HG03139 (cell line): ENCODE results near the gene DNAH14.
A peak's percentile ranks its signal among the peaks of the same experiment; 100 is the strongest.
"Not testable (repeated sequence)": the region's sequence is repeated elsewhere in the genome, so short reads cannot be mapped to it uniquely, and the experiment has no call there.

ENCODE experiments used
- ATAC-seq: cut with Tn5 transposase; IDR thresholded peaks from one replicate; pipeline ENCODE4 v1.9.1; 2021; ENCODE audit not compliant: unreplicated experiment

Gene DNAH14

DNA sequence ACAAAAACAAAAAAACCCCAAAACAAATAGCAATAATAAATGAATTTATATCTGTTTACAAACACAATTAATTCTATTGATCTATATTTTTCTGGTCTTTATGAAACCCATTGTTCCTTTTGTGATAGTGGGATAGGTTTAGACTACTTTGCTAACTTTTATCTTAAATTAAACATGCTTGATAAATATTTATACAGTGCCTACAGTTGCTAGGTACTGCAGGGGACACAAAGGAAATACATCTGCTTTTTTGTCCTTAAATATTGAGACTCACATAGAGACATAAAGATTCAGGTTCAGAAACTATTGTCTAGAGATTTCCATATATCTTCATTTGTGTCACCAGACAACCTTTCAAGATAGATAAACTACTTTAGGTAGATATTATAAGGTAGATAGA, 8.5 kb upstream of the DNAH14 start:
- ATAC-seq = no peak

DNA sequence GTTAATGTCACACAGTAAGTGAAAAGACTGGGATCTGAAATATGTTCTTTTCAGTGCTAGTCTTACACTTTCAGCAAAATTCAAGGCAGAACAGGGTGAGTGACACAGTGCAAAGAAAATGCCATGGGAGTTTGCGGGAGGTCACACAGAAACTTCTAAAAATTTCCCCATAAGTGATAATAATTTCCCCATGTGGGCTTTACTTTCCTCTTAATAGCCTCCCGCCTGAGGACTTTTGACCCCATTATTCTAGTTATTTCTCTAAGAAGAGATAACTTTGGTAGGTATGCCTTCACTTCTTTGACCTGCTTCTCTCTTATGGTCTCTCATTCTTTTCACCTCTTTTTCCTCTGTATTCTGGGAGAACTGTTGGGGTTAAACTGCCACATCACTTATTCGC, 8.1 kb upstream of the DNAH14 start:
- ATAC-seq = no peak

DNA sequence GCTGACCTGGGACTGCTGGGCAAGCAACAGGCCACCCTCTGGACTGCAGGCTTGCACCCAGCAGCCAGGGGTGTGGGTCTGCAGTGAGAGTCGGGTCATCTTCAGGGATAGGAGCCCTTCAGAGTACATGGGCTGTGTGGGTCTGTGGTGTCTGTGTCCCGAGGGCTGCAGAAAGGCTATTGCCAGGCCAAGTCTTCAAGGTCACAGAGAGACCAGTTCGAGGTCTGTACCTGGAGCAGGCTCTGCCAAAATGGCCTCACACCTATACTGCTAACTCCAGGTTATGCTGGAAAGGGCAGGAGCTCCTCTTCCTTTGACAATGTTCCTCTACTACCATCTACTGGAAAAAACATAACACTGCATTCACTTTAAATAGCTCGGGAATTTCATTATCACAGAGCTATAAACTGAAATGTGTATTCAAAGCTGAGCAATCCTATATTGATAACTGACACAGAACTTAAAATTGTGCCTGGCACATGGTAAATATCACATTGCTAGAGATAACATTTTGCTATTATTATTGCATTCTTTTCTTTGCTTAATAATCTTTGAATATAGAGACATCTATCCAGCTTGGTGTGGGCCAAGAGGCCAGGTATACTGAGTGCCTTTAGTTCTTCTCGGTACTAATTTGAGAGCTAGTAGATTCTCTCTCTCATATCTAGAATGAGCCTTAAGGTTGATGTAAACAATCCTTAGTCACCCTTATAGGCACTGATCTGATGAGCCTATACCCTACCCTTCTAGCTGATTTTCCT, 6.9 kb upstream of the DNAH14 start:
- ATAC-seq = peak; percentile 62

DNA sequence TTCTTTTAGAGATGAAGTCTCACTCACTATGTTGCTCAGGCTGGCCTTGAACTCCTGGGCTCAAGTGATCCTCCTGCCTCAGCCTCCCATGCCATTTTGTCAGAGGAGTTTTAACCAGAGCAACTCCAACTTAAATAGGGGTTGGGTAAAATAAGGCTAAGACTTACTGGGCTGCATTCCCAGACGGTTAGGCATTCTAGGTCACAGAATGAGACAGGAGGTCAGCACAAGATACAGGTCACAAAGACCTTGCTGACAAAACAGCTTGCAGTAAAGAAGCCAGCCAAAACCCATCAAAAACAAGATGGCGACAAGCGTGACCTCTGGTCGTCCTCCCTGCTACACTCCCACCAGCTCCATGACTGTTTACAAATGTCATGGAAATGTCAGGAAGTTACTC, 5.7 kb upstream of the DNAH14 start:
- ATAC-seq = no peak

DNA sequence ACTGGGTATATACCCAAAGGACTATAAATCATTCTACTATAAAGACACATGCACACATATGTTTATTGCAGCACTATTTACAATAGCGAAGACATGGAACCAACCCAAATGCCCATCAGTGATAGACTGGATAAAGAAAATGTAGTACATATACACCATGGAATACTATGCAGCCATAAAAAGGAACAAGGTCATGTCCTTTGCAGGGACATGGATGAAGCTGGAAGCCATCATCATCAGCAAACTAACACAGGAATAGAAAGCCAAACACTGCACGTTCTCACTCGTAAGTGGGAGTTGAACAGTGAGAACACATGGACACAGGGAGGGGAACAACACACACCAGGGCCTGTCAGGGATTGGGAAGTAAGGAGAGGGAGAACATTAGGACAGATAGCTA, 1.8 kb upstream of the DNAH14 start:
- ATAC-seq = not testable (repeated sequence)

DNA sequence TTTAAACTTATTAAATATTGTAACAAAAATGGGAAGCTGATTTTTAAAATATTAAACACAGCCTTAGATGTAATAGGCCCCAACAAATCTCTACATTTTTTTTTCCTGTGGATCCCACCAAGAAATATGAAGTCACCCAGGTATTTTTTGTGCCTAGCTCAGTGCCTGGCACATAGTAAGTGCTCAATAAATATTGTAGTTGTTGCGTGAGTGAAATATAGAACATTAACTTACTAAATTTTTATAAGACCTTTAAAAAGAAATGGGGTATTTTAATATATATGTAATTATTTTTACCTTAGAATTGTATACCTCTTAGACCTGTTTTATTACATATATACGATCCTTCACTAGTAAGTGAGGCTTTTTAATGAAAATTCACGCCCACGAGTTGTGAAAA, 569 bp upstream of the DNAH14 start:
- ATAC-seq = no peak

DNA sequence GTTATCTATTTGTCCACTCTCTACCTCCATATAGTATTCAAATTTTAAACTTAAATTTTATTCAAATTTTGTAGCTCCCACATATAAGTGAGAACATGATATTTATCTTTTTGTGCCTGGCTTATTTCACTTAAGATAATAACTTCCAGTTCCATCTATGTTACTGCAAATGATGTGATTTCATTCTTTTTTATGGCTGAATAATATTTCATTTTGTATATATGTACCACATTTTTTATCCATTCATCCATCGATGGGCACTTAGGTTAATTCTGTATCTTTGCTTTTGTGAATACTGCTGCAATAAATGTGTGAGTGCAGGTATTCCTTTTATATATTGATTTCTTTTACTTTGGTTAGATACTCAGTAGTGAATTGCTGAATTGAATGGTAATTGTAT, 2.1 kb downstream of the DNAH14 start:
- no peak for ATAC-seq

DNA sequence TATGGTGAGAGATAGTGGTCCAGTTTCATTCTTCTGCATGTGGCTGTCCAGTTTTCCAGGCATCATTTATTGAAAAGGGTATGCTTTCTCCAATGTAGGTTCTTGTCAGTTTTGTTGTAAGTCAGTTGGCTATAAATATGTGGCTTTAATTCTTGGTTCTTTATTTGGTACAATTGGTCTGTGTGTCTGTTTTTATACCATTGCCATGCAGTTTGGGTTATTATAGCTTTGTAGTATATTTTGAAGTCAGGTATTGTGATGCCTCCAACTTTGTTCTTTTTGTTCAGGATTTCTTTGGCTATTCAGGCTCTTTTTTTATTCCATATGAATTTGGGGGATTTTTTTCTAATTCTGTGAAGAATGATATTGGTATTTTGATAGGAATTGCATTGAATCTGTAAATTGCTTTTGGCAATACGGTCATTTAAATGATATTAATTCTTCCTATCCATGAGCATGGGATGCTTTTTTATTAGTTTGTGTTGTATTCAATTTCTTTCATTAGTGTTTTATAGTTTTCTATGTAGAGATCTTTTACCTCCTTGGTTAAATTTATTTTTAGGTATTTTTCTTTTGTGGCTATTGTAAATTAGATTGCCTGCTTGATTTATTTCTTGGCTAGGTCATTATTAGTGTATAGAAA, 3.3 kb downstream of the DNAH14 start:
- no peak for ATAC-seq

DNA sequence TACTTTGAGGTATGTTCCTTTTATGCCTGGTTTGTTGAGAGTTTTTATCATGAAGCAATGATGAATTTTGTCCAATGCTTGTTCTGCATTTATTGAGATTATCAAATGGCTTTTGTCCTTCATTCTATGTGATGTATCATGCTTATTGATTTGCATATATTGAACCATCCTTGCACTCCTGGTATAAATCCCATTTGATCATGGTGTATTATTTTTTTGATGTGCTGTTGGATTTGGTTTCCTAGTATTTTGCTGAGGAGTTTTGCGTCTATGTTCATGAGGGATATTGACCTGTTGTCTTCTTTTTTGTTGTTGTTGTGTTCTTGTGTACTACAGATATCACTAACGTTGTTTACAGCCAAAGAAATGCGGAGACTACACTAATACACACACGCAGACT, 4.1 kb downstream of the DNAH14 start:
- ATAC-seq = no peak

DNA sequence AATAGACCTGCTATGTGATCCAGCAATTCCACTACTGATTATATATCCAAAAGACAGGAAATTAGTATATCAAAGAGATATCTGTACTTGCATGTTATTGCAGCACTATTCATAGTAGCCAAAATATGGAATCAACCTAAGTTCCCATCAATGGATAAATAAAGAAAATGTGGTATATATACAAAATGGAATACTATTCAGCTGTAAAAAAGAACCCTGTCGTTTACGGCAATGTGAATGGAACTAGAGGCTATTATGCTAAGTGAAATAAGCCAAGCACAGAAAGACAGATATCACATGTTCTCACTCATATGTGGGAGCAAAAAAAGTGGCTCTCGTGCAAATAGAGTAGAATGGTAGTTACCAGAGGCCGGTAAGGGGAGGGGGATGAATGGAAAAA, 9.2 kb downstream of the DNAH14 start:
- no peak for ATAC-seq

DNA sequence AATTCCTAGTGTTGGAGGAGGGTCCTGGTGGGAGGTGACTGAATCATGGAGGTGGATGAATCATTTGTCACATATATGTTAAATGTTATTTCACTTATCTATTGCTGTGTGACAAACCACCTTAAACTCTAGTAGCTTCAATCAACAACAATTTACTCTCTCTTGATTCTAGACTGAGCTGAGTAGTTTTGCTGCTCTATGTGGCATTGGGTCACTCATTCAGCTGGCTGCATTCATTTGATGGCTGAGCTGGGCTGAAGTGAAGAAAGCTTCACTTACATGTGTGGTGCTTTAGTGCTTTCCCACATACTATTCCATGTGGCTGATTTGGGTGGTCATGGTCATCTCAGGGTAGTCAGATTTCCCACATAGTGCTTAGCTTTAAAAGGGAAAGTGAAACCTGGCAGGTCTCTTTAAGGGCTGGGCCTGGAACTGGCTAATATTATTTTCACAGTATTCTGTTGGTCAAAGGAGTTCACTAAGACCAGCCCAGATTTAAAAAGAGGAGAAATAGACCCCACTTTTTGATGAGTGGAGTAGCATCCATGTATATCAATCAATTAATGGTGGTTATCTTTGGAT, 10.5 kb downstream of the DNAH14 start:
- ATAC-seq = no peak

DNA sequence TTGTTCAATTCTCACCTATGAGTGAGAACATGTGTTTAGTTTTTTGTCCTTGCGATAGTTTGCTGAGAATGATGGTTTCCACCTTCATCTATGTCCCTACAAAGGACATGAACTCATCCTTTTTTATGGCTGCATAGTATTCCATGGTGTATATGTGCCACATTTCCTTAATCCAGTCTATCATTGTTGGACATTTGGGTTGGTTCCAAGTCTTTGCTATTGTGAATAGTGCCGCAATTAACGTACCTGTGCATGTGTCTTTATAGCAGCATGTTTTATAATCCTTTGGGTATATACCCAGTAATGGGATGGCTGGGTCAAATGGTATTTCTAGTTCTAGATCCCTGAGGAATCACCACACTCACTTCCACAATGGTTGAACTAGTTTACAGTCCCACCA, 11.3 kb downstream of the DNAH14 start:
- not testable (repeated sequence) for ATAC-seq

DNA sequence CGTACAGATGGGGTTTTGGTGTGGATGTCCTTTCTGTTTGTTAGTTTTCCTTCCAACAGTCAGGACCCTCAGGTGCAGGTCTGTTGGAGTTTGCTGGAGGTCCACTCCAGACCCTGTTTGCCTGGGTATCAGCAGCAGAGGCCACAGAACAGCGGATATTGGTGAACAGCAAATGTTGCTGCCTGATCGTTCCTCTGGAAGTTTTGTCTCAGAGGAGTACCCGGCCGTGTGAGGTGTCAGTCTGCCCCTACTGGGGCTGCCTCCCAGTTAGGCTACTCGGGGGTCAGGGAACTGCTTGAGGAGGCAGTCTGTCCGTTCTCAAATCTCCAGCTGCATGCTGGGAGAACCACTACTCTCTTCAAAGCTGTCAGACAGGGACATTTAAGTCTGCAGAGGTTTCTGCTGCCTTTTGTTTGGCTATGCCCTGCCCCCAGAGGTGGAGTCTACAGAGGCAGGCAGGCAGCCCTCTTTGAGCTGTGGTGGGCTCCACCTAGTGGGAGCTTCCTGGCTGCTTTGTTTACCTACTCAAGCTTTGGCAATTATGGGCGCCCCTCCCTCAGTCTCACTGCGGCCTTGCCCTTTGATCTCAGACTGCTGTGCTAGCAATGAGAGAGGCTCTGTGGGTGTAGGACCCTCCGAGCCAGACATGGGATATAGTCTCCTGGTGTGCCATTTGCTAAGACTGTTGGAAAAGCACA, 16.3 kb downstream of the DNAH14 start:
- not testable (repeated sequence) for ATAC-seq

DNA sequence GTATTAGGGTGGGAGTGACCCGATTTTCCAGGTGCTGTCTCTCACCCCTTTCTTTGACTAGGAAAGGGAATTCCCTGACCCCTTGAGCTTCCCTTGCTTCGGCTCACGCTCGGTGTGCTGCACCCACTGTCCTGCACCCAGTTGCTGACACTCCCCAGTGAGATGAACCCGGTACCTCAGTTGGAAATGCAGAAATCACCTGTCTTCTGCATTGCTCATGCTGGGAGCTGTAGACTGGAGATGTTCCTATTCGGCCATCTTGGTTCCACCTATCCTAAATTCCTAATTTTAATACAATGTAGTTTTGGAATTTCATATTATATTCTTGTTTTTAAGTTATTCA, 16.8 kb downstream of the DNAH14 start:
- ATAC-seq = not testable (repeated sequence)

DNA sequence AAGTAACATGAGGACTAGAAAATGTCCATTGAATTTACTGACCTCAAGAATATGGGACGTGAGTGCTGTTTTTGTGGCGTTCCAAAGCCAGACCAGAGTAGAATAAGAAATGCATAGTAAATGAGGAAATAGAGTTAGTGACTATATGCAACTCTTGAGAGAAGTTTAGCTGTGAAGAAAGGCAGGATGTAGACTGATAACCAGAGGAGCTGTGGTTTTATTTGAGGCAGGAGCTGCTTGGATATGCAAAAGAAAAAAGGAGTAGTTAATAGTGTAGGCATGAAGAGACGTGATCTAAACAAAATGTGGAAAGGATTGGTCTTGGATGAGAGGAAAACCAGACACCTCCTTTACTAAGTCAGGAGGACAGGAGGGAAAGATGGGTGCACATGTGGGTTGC, 28.2 kb downstream of the DNAH14 start:
- ATAC-seq = no peak

DNA sequence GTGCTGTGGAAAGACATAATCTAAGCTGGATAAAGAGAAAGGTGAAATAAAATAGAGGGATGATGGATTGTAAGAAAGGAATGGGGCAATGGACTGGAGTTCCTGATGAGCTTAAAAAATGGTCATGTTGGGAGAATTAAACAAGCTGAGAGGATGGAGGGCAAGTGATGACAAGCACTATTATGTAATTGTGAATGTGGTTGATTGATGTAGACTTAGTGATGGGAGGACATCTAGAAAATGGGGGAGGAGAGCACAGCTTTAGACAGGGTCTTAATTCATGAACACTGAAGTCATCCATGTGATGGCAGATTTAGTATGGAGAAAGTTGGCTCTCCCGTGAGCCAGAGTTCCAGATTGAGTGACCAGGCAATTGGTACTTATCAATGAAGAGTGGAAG, 29.0 kb downstream of the DNAH14 start:
- no peak for ATAC-seq

DNA sequence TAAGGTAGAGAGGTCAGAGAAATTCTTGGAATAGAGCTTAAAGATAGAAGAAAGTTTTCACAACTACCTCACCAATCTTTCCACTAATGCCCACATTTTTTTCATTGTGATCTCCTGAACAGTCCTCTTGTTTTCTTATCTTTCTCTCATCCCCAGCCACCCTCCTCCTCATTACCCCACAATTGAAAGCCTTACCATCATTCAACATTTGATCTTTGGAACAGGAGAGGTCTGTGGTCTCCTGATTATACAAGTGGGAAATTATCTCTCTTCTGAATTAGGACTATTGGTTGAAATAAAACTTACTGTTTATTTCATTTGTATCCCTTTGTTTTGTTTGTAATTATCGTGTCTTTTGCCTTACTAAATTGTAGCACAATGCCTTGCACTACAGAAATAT, 29.6 kb downstream of the DNAH14 start:
- no peak for ATAC-seq

DNA sequence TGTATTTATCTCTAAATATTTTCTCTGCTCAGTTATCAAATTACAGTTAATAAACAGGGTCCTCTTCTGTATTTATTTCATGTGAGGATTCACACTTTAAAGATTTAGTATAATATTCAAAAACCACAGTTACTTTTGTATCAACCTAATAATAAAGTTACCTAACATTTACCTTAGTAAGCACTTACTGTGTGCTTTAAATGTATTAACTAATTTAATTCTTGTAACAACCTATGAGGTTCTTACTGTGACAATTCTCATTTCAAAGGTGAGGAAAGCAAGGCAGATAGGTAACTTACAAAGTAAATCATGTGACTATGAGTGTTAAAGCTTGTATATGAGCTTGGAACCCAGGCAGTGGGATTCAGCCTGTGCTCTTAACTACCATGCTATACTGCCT, 30.2 kb downstream of the DNAH14 start:
- no peak for ATAC-seq

DNA sequence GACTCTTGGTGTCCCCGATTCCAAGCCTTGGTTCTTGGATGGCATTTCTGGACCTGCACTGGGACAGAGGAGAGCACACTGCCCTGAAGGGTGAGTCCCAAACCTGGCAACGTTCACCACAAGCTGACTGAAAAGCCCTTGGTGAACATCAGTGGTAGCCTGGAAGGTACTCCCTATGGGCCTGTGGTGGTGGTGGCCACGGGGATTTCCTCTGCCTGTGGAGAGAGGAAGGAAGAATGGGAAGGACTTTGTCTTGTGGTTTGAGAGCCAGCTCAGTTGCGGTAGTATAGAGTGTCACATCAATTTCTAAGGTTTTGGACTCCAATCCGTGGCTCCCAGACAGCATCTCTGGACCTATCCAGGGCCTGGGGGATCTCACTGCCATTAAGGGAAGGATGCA, 50.7 kb downstream of the DNAH14 start:
- ATAC-seq = no peak

DNA sequence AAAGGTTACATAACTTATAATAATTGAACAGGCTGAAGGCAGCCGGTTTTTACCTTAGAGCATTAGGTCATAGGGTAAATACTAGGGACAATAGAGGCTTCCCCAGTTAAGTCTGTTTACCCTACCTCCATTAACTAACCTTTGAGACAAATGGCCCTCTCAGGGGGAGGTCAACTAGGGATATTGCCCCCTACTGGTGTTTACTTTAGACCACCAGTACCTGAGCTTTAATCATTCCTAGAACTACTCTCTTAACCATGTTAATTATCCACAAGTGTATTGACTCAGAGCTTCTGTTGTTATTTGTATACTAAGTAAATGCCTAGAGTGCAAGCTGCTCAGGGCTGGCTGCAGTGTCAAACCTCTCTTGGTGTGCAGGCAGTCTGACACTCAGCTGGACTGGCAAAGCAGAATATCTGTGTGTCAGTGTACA, 52.5 kb downstream of the DNAH14 start:
- not testable (repeated sequence) for ATAC-seq

DNA sequence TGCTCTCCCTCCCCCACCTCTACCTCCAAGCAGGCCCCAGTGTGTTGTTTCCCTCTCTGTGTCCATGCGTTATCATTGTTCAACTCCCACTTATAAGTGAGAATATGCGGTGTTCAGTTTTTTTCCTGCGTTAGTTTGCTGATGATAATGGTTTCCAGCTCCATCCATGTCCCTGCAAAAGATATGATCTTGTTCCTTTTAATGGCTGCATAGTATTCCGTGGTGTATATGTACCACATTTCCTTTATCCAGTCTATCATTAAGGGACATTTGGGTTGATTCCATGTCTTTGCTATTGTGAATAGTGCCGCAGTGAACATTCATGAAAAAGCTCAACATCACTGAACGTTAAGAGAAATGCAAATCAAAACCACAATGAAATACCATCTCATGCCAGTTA, 58.6 kb downstream of the DNAH14 start:
- ATAC-seq = no peak

DNA sequence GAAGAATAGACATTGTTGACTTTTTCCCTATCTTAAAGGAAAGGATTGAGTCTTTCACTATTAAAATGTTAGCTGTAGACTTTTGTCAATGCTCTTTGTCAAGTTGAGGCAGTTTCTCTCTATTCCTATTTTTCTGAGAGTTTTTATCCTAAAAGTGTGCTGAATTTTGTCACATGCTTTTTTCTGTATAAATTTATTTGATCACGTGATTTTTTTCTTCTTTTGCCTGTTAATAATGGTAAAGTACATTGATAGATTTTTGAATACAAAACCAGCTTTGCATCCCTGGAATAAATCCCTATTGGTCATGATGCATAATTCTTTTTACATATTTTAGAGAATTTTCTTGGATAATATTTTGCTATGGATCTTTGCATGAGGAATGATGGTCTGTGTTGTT, 60.1 kb downstream of the DNAH14 start:
- no peak for ATAC-seq
